HG03139 (cell line): ENCODE measurements around the gene ADCY7.

Experiments
- ATAC-seq: cut with Tn5 transposase; IDR thresholded peaks from one replicate; pipeline ENCODE4 v1.9.1; 2021; ENCODE audit not compliant: unreplicated experiment

Gene ADCY7

GRCh38 chr16:50296807-50297206 lies 30.5 kb downstream of the ADCY7 start:
- no peak for ATAC-seq

GRCh38 chr16:50297301-50298074 lies 31.1 kb downstream of the ADCY7 start:
- ATAC-seq = no peak

- ATAC-seq = no peak
Measured at GRCh38 chr16:50298075-50298460, 31.7 kb downstream of the ADCY7 start.

GRCh38 chr16:50298591-50299507 lies 32.5 kb downstream of the ADCY7 start:
- ATAC-seq = no peak

- no peak for ATAC-seq
Measured at GRCh38 chr16:50299508-50300105, 33.3 kb downstream of the ADCY7 start.

- no peak for ATAC-seq
Measured at GRCh38 chr16:50300942-50301625, 34.7 kb downstream of the ADCY7 start.

GRCh38 chr16:50301626-50302471 lies 35.5 kb downstream of the ADCY7 start:
- no peak for ATAC-seq

- no peak for ATAC-seq
Measured at GRCh38 chr16:50302472-50303005, 36.2 kb downstream of the ADCY7 start.

- ATAC-seq = no peak
Measured at GRCh38 chr16:50303041-50303604, 36.8 kb downstream of the ADCY7 start.

- ATAC-seq = no peak
Measured at GRCh38 chr16:50303605-50304466, 37.5 kb downstream of the ADCY7 start.

- no peak for ATAC-seq
Measured at GRCh38 chr16:50304467-50305440, 38.4 kb downstream of the ADCY7 start.

- ATAC-seq = no peak
Measured at GRCh38 chr16:50305441-50306061, 39.2 kb downstream of the ADCY7 start.

GRCh38 chr16:50306287-50306686 lies 39.9 kb downstream of the ADCY7 start:
- no peak for ATAC-seq

- ATAC-seq = no peak
Measured at GRCh38 chr16:50308237-50308965, 42.0 kb downstream of the ADCY7 start.

GRCh38 chr16:50309156-50309526 lies 42.8 kb downstream of the ADCY7 start:
- no peak for ATAC-seq

GRCh38 chr16:50309527-50310307 lies 43.4 kb downstream of the ADCY7 start:
- no peak for ATAC-seq
